T-helper 1 cell treated with Interleukin-12 subunit alpha and Interleukin-12 subunit beta and Interleukin-4 antibody, amounts not matched to agents 30 μg/mL and 1 μg/mL, for 36 hours (primary cell): ENCODE measurements around the gene GSG1L.
A peak's percentile ranks its signal among the peaks of the same experiment; 100 is the strongest.

Source experiments
- H3K27ac Mint-ChIP-seq: one replicate; pipeline ENCODE4 v1.8.0; 2021; ENCODE audit warnings: mild to moderate bottlenecking, mixed read lengths
- H3K27me3 Mint-ChIP-seq: one replicate; pipeline ENCODE4 v1.8.0; 2021; ENCODE audit warnings: low read depth, mixed read lengths
- H3K36me3 Mint-ChIP-seq: one replicate; pipeline ENCODE4 v1.8.0; 2021; ENCODE audit warnings: low read depth, mixed read lengths
- H3K4me1 Mint-ChIP-seq: one replicate; pipeline ENCODE4 v1.8.0; 2021; ENCODE audit warnings: low read depth, mixed read lengths
- H3K4me3 Mint-ChIP-seq: one replicate; pipeline ENCODE4 v1.8.0; 2021; ENCODE audit warnings: mild to moderate bottlenecking, moderate library complexity, mixed read lengths
- H3K9me3 Mint-ChIP-seq: one replicate; pipeline ENCODE4 v1.8.0; 2021; ENCODE audit warnings: mixed read lengths

GSG1L gene

GRCh38 chr16:28098959-28099945 is 35.7 kb upstream of the GSG1L start:
- Mint-ChIP-seq H3K27me3 (no peaks in the 10 kb centered on the region), H3K36me3 (peaks cover 37% of the 10 kb centered on the region), H3K9me3 (no peaks in the 10 kb centered on the region), H3K27ac (no peak overlapping the region), H3K4me1 (peaks cover 2% of the 10 kb centered on the region), H3K4me3 (no peak overlapping the region)

GRCh38 chr16:28098171-28098958 is 34.9 kb upstream of the GSG1L start:
- Mint-ChIP-seq H3K27ac (no peak overlapping the region), H3K27me3 (no peaks in the 10 kb centered on the region), H3K9me3 (no peaks in the 10 kb centered on the region), H3K4me1 (peaks cover 2% of the 10 kb centered on the region), H3K36me3 (peaks cover 32% of the 10 kb centered on the region), H3K4me3 (no peak overlapping the region)

DNA sequence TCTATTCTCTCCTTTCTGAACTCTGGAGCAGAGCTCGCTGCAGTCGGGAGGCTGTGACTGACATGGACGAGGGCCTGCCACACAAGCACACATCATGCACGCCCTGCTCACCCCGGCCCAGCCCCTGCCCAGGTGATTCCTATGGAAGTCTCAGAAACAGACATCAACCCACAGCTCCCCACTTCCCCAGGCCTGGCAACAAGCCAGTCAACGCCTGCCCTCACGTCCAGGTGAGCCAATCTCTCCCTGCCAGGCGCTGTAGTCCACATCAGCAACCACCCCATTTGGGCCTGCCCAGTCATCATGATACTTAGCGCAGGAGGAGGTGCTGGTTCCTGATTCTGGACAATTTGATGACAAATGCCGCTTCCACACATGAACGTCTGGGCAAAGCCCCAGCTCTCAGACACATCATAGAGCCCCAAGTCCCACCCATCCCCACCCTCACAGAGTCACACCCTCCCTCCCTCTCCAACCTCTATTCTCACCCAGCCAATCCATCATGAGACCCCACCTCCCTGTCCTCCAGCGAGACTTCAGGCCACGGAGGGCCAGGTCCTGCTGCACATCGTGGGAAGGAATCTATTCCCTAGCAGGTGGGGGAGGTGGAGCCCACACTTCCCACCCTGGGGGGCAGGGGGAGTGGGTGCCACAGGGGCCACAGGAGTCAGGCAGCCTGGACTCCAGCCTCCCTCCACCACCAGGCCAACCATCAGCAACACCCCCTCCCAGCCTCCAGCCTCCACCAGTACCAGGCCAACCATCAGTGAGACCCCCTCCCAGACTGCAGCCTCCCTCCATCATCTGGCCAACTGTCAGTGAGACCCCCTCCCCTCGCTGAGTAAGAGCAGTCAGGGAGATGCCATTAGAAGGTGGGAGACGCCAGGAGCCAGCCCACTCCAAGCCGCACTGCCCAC is 33.7 kb upstream of the GSG1L start:
- H3K4me1 Mint-ChIP-seq, result peaks cover 2% of the 10 kb centered on the region
- peaks cover 26% of the 10 kb centered on the region for H3K36me3 Mint-ChIP-seq
- no peaks in the 10 kb centered on the region for H3K9me3 Mint-ChIP-seq
- H3K27ac Mint-ChIP-seq, result no peak overlapping the region
- H3K4me3 Mint-ChIP-seq, result no peak overlapping the region
- H3K27me3 Mint-ChIP-seq, result no peaks in the 10 kb centered on the region

GRCh38 chr16:28093385-28093725 is 29.8 kb upstream of the GSG1L start:
- H3K9me3 Mint-ChIP-seq, result no peaks in the 10 kb centered on the region
- peaks cover 2% of the 10 kb centered on the region for H3K4me1 Mint-ChIP-seq
- H3K27me3 Mint-ChIP-seq, result no peaks in the 10 kb centered on the region
- H3K27ac Mint-ChIP-seq, result no peak overlapping the region
- H3K4me3 Mint-ChIP-seq, result no peak overlapping the region
- peaks cover 12% of the 10 kb centered on the region for H3K36me3 Mint-ChIP-seq

DNA sequence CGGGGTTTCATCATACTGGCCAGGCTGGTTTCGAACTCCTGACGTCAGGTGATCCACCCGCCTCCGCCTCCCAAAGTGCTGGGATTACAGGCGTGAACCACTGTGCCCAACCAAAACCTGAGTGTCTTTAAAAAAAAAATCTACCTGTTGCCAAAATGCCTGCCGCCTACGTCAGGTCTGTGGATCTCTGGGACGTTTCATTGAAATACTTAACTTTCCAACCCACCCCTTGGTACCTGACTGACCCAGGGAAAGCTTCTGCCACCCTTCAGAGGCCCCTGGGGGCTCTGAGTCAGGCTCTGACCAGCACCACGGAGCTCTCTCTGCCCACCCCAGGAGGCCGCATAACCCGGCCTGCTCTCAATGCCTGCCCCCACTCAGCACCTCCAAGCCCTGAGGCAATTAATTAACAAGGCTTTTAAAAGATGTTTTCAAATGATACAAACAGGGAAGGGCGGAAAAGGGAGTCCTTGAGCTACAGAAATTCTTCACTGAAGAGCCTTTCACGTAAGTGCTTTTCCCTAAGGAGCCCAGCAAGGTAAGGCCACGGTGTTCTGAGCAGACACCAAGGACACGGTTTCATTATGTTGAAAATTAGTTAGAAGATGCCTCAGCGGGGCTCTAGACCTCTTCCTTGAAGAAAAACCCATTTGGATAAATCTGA is 29.3 kb upstream of the GSG1L start:
- H3K27me3 Mint-ChIP-seq, result no peaks in the 10 kb centered on the region
- no peaks in the 10 kb centered on the region for H3K9me3 Mint-ChIP-seq
- peaks cover 2% of the 10 kb centered on the region for H3K4me1 Mint-ChIP-seq
- no peak overlapping the region for H3K4me3 Mint-ChIP-seq
- H3K36me3 Mint-ChIP-seq, result peaks cover 8% of the 10 kb centered on the region
- H3K27ac Mint-ChIP-seq, result no peak overlapping the region

- peaks cover 2% of the 10 kb centered on the region for H3K4me1 Mint-ChIP-seq
- H3K27me3 Mint-ChIP-seq, result no peaks in the 10 kb centered on the region
- H3K27ac Mint-ChIP-seq, result no peak overlapping the region
These were observed 28.1 kb upstream of the GSG1L start for GRCh38 chr16:28091656-28092055.

DNA sequence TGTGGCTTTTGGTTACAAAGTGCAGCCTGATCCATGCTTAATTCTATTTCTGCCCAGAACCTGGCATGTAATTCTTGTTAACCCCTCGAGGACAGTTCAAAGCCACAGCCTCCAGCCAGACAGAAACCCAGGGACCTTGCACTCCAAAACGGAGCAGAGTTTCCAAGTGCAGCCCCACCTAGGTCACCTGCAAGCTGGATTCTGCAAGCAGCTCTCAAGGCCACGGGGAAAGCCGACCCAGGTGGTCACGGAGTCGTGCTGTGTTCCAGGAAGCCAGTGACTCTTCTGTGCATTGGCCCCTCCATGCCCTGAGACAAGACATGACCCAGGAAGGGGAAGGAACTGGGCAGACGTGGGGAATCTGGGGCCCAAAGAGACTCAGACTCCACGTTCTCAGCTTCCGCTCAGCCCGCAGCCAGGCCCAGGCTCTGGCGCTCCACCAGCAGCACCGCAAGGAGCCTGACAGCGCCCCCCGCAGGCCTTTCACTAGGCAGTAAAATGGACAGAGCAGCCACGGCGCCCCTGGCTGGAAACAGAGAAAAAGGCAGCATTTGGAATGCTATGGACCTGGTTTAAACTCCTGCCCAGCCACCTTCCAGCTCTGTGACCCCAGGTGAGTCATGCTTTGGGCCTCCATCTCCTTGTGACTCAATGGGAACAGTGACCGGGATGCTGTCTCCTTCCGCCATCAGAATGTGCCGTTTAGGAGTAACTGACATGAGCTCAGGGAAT is 27.3 kb upstream of the GSG1L start:
- H3K4me1 Mint-ChIP-seq, result peaks cover 2% of the 10 kb centered on the region
- no peak overlapping the region for H3K4me3 Mint-ChIP-seq
- no peaks in the 10 kb centered on the region for H3K9me3 Mint-ChIP-seq
- H3K27ac Mint-ChIP-seq, result no peak overlapping the region
- H3K36me3 Mint-ChIP-seq, result no peaks in the 10 kb centered on the region
- no peaks in the 10 kb centered on the region for H3K27me3 Mint-ChIP-seq

More at GRCh38 chr16:28091656-28092055, 28.1 kb upstream of the GSG1L start:
- H3K4me3 Mint-ChIP-seq, result no peak overlapping the region
- H3K9me3 Mint-ChIP-seq, result no peaks in the 10 kb centered on the region
- no peaks in the 10 kb centered on the region for H3K36me3 Mint-ChIP-seq

- Mint-ChIP-seq H3K36me3 (no peaks in the 10 kb centered on the region), H3K4me1 (peaks cover 2% of the 10 kb centered on the region), H3K27ac (peak overlapping the region; percentile 21), H3K9me3 (no peaks in the 10 kb centered on the region), H3K4me3 (no peak overlapping the region), H3K27me3 (no peaks in the 10 kb centered on the region)
These were observed 26.5 kb upstream of the GSG1L start for GRCh38 chr16:28089992-28090365.

- no peak overlapping the region for H3K4me3 Mint-ChIP-seq
- H3K9me3 Mint-ChIP-seq, result no peaks in the 10 kb centered on the region
- peak overlapping the region; percentile 21 for H3K27ac Mint-ChIP-seq
- H3K27me3 Mint-ChIP-seq, result no peaks in the 10 kb centered on the region
- peaks cover 2% of the 10 kb centered on the region for H3K4me1 Mint-ChIP-seq
- no peaks in the 10 kb centered on the region for H3K36me3 Mint-ChIP-seq
These were observed 25.9 kb upstream of the GSG1L start for GRCh38 chr16:28089205-28089991.

GRCh38 chr16:28087675-28088300 is 24.3 kb upstream of the GSG1L start:
- no peaks in the 10 kb centered on the region for H3K9me3 Mint-ChIP-seq
- H3K4me3 Mint-ChIP-seq, result no peak overlapping the region
- no peaks in the 10 kb centered on the region for H3K36me3 Mint-ChIP-seq
- H3K27ac Mint-ChIP-seq, result no peak overlapping the region
- H3K4me1 Mint-ChIP-seq, result peaks cover 2% of the 10 kb centered on the region
- H3K27me3 Mint-ChIP-seq, result no peaks in the 10 kb centered on the region

GRCh38 chr16:28087140-28087660 is 23.7 kb upstream of the GSG1L start:
- no peak overlapping the region for H3K4me3 Mint-ChIP-seq
- no peak overlapping the region for H3K27ac Mint-ChIP-seq
- H3K4me1 Mint-ChIP-seq, result peaks cover 2% of the 10 kb centered on the region
- H3K9me3 Mint-ChIP-seq, result no peaks in the 10 kb centered on the region
- H3K36me3 Mint-ChIP-seq, result no peaks in the 10 kb centered on the region
- H3K27me3 Mint-ChIP-seq, result no peaks in the 10 kb centered on the region
